Measurements from ENCODE around the gene PSMB8. TPM values are rescaled to one million over a fixed set of nuclear protein-coding genes. Genes with fewer than 3 reads are reported as not detected.

PSMB8 gene
- total RNA-seq, 3 donors from 2014 or later, result 94.7 to 199 (median 117) TPM

DNA sequence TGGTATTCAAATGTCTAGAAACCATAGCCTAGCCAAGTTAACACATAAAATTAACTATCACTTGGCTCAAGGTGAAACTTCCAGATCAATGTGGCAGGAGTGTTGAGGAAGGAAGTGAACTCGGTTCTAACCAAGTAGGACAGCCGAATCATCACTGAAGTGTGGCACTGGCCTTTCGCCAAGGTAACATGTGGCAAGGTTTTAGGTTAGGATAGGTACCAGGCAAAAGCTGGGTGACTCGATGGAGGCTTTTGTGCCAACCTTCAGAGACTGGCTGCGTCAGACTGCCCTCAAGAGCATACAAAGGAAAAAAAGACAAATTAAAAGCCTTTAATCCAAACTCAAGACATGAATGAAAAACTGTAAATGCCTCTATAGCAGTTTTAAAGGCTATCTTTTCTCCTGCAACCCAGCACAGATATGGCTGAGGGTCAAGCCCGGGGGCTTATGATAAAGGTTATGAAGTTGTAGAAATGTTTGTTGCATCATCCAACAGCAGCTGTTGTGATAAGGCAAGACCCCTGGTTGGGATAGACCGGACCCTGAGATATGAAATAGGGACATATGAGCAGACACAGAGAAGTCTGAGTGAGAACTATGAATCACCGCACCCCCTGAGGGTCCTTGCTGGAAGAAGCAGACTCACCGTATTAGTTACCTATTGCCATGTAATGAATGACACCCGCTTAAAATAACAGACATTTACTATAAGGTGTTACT lies 22.0 kb upstream of the PSMB8 start:
- ATAC-seq, result no peak
- intact Hi-C loops (cut with DNase I, micrococcal nuclease), result loop anchor here in 1 of 2 donors (5.0 kb wide), 1 partner anchor 39 kb away; no protein-coding TSS in a partner anchor
- no peak for DNase-seq
- Histone ChIP-seq H3K4me3 (no peak overlapping the region), H3K9me3 (no peaks in the 10 kb centered on the region), H3K4me1 (ENCODE audit: low read depth) (no peaks in the 10 kb centered on the region), H3K36me3 (ENCODE audit: low read depth) (no peaks in the 10 kb centered on the region)
- TF ChIP-seq, protein P1, sequence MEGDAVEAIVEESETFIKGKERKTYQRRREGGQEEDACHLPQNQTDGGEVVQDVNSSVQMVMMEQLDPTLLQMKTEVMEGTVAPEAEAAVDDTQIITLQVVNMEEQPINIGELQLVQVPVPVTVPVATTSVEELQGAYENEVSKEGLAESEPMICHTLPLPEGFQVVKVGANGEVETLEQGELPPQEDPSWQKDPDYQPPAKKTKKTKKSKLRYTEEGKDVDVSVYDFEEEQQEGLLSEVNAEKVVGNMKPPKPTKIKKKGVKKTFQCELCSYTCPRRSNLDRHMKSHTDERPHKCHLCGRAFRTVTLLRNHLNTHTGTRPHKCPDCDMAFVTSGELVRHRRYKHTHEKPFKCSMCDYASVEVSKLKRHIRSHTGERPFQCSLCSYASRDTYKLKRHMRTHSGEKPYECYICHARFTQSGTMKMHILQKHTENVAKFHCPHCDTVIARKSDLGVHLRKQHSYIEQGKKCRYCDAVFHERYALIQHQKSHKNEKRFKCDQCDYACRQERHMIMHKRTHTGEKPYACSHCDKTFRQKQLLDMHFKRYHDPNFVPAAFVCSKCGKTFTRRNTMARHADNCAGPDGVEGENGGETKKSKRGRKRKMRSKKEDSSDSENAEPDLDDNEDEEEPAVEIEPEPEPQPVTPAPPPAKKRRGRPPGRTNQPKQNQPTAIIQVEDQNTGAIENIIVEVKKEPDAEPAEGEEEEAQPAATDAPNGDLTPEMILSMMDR (IDR thresholded peaks at IDR 0.05), result no peak

DNA sequence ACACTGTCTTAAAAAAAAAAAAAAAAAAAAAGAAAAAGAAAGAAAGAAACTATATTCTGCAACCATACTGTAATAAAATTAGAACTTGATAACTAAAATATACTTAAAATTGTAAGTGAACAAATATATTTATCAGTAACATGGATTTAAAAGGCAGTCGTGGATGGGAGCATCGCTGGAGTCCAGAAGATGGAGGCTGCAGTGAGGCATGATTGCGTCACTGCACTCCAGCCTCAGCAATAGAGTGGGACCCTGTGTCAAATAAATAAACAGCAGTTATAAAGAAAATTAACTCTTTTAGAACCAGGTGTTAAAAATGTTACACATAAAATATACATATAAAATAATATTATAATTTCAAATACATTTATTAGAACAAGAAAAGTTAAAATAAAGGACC lies 18.9 kb upstream of the PSMB8 start:
- Histone ChIP-seq H3K36me3 (ENCODE audit: low read depth) (no peaks in the 10 kb centered on the region), H3K4me3 (no peak overlapping the region), H3K9me3 (no peaks in the 10 kb centered on the region), H3K4me1 (ENCODE audit: low read depth) (no peaks in the 10 kb centered on the region)
- intact Hi-C loops (cut with DNase I, micrococcal nuclease), result no loop called here
- DNase-seq (no peak), ATAC-seq (no peak)
- TF ChIP-seq, protein P1 (IDR thresholded peaks at IDR 0.05), result no peak

DNA sequence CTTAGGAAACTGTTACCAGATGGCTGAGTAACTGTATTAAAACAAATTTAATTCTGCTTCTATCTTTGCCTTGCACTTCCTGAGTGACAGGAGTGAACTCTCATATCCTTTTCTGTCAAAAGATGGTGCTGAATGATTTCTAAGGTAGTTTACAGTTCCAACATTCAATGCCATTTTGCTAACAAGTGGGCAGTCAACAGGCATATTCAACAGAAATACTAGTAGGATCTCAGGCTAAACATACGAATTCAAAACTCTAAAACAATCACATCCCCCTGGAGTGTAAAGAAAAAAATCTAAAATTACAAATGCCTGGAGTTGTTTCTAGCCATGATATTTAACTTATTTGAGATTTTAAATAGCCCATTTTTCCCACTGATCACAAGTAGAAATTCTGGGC lies 16.8 kb upstream of the PSMB8 start:
- no peak for ATAC-seq
- TF ChIP-seq, protein P1 (IDR thresholded peaks at IDR 0.05), result no peak
- H3K4me1 ChIP-seq (ENCODE audit: low read depth), result no peaks in the 10 kb centered on the region
- H3K36me3 ChIP-seq (ENCODE audit: low read depth), result no peaks in the 10 kb centered on the region
- no peak overlapping the region for H3K4me3 ChIP-seq
- H3K9me3 ChIP-seq, result no peaks in the 10 kb centered on the region
- DNase-seq, result no peak
- intact Hi-C loops (cut with DNase I, micrococcal nuclease), result no loop called here

DNA sequence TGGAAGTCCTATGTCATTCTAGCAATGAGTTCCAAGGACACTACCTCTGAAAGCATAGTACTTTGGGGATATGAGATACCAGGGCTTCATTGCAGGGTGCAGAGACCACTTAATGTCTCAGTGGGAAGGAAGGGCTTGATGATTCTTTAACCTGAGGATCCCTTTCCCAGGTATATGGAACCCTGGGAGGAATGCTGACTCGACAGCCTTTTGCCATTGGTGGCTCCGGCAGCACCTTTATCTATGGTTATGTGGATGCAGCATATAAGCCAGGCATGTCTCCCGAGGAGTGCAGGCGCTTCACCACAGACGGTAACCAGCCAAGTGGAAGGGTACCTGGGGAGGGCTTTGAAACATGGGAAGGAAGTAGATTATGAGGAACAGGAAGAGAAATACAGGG lies 14.3 kb upstream of the PSMB8 start:
- intact Hi-C loops (cut with DNase I, micrococcal nuclease), result no loop called here
- peaks cover 4% of the 10 kb centered on the region for H3K4me1 ChIP-seq (ENCODE audit: low read depth)
- TF ChIP-seq, protein P1 (IDR thresholded peaks at IDR 0.05), result no peak
- no peaks in the 10 kb centered on the region for H3K36me3 ChIP-seq (ENCODE audit: low read depth)
- no peak for DNase-seq
- no peak overlapping the region for H3K4me3 ChIP-seq
- H3K9me3 ChIP-seq, result no peaks in the 10 kb centered on the region
- ATAC-seq, result no peak

DNA sequence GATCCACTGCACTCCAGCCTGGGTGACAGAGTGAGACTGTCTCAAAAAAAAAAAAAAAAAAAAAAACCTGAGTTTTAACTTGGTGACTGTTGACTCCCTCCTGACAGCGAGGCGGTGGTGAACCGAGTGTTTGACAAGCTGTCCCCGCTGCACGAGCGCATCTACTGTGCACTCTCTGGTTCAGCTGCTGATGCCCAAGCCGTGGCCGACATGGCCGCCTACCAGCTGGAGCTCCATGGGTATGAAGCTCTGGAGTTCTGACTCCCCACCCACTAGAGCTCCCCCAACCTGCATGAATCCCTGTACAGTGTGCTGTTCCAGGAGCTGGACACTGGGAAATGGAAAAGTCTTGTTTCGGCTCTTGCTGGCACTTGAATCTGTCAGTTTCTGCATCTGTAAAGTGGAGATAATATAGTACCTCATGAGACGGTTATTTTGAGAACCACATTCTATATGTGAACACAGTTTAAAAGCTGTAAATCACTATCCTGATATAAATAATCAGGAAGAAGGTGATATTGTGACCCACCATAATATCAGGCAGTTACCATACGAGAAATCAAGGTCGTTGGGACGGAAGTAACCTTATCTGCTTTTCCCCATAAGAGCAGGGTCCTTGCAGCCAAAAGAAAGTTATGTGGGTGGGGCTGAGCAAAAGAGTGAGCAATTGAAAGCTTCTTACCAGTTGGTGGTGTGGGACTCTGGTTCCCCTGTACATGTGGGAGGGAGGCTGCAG lies 13.5 kb upstream of the PSMB8 start:
- H3K9me3 ChIP-seq, result no peaks in the 10 kb centered on the region
- intact Hi-C loops (cut with DNase I, micrococcal nuclease), result no loop called here
- TF ChIP-seq, protein P1 (IDR thresholded peaks at IDR 0.05), result no peak
- no peak overlapping the region for H3K4me3 ChIP-seq
- H3K4me1 ChIP-seq (ENCODE audit: low read depth), result peaks cover 6% of the 10 kb centered on the region
- no peak for ATAC-seq
- H3K36me3 ChIP-seq (ENCODE audit: low read depth), result no peaks in the 10 kb centered on the region
- DNase-seq, result no peak
